ENCODE results near the gene CLK1. TPM values are rescaled to one million over a fixed set of nuclear protein-coding genes. Genes with fewer than 3 reads are reported as not detected.

CLK1 gene
- total and polyA plus RNA-seq, 7 donors = 30.6 to 91.8 (median 49.4) TPM

DNA sequence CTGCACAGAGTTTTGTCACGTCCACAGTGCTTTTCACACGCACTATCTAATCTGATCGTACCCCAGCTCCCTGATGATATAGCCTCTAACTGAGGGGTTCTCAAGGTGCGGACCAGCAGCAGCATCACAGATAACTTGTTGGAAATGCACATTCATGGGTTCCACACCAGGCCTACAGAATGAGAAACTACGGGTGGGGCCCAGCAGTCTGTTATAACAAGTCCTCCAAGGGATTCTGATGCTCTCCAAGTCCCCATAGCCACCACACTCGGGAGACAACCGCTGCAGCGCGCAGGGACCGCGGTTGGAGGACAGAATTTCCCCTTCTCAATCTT, 53.5 kb downstream of the CLK1 start:
- intact Hi-C loops (cut with DNase I) = loop anchor here (2.0 to 5.0 kb wide), 4 partner anchors 44 to 98 kb away; partner anchors contain the start of gene CLK1 (in 2 of the 2)
- no peaks in the 10 kb centered on the region for H3K9me3 ChIP-seq
- WGBS, 3 donors = 6 to 7% (median 7%) methylated on average over 11 of the region's 11 CpGs
- H3K36me3 ChIP-seq (ENCODE audit: insufficient read depth in 1 of 2, low read depth in 1 of 2) = peaks cover 3 to 30% of the 10 kb centered on the region in 2 donors
- TF ChIP-seq, protein P1, sequence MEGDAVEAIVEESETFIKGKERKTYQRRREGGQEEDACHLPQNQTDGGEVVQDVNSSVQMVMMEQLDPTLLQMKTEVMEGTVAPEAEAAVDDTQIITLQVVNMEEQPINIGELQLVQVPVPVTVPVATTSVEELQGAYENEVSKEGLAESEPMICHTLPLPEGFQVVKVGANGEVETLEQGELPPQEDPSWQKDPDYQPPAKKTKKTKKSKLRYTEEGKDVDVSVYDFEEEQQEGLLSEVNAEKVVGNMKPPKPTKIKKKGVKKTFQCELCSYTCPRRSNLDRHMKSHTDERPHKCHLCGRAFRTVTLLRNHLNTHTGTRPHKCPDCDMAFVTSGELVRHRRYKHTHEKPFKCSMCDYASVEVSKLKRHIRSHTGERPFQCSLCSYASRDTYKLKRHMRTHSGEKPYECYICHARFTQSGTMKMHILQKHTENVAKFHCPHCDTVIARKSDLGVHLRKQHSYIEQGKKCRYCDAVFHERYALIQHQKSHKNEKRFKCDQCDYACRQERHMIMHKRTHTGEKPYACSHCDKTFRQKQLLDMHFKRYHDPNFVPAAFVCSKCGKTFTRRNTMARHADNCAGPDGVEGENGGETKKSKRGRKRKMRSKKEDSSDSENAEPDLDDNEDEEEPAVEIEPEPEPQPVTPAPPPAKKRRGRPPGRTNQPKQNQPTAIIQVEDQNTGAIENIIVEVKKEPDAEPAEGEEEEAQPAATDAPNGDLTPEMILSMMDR (IDR thresholded peaks at IDR 0.05) = no peak
- no peak for ATAC-seq
- no peak for DNase-seq
- peak overlapping the region; percentile 91 for H3K4me3 ChIP-seq
- peak overlapping the region; percentile 98 for H3K27ac ChIP-seq
- H3K4me1 ChIP-seq = peaks cover 38% of the 10 kb centered on the region
- no peaks in the 10 kb centered on the region for H3K27me3 ChIP-seq (ENCODE audit: insufficient read depth in 3 of 3, low read length in 2 of 3)

DNA sequence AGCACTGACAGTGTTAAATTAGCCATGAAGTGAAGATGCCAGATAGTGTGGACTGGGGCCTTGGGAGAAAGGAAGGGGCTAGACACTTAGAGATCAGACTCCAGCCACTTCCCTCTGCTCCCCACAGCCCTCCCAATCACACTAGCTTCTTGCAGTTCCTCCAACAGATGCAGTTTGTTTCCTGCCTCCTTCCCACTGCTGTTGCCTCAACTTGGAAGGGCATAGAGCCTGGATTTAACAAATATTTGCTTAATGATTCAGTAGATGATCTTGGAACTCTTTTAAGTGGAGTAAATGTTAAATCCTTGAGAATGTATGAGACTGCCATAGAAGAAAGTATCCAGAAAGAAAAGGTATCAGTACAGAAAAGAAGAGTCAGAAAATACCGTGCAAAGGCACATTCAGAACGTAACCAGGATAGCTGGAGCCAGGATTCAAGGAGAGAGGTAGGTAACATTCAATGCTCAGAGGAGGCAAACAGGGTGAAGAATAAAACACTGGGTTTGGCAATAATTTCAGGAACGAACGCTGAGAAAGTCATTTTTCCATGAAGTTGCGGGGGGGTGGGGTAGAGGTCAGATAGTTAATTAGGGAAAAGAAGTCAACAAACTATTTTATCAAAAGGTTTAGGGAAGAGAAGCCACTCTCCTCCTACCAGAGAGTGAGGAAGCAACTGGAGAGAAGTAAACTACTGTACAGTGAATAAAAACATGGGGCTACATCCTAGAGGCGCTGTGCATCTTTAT, 54.0 kb downstream of the CLK1 start:
- TF ChIP-seq, protein P1 (IDR thresholded peaks at IDR 0.05) = no peak
- peak overlapping the region; percentile 98 for H3K27ac ChIP-seq

DNA sequence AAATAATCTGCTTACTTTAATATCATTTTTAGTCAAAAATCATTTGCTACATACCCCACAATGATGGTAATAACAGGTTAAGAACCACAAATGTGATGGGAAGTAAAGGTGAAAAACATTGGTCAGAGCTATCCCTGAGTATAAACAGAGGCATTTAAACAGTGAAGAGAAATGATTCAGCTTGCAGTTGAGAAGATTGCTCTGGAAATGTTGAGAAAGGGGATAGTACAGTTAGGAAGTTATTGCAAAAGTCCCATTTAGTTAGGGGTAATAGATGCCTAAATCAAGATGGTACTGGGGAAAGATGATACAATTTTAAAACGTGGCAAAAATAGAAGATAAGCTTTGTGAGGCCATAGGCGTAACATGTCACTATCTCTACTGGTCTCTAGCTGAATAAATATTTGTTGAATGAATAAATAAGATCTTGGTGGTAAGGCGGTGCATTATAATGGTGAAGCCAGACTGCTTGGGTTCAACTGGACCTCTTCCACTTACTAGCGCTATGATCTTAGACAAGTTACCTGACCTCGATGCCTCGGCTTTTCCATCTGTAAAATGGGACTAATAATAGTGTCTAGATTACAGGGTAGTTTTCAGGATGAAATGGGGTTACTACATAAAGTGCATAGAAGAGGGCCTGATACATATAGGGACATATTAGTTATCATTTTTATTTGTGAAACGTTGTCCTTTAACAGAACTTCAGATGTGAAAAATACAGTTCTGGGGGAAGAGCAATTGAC, 54.8 kb downstream of the CLK1 start:
- peak overlapping the region; percentile 24 for H3K27ac ChIP-seq
- intact Hi-C loops (cut with DNase I) = loop anchor here (2.0 to 5.0 kb wide), 4 partner anchors 43 to 97 kb away; partner anchors contain the start of gene CLK1 (in 2 of the 2)

More for the DNA sequence above, 54.0 kb downstream of the CLK1 start:
- intact Hi-C loops (cut with DNase I) = loop anchor here (2.0 to 5.0 kb wide), 4 partner anchors 44 to 98 kb away; partner anchors contain the start of gene CLK1 (in 2 of the 2)
- H3K4me3 ChIP-seq = peak overlapping the region; percentile 91
- no peaks in the 10 kb centered on the region for H3K27me3 ChIP-seq (ENCODE audit: insufficient read depth in 3 of 3, low read length in 2 of 3)
- H3K9me3 ChIP-seq = no peaks in the 10 kb centered on the region
- DNase-seq (no peak), ATAC-seq (no peak)
- H3K36me3 ChIP-seq (ENCODE audit: insufficient read depth in 1 of 2, low read depth in 1 of 2) = peaks cover 3 to 24% of the 10 kb centered on the region in 2 donors
- H3K4me1 ChIP-seq = peaks cover 38% of the 10 kb centered on the region
- WGBS, 3 donors = 42 to 54% (median 47%) methylated on average over 6 of the region's 6 CpGs

More for the DNA sequence above, 54.8 kb downstream of the CLK1 start:
- Histone ChIP-seq H3K4me1 (peaks cover 32% of the 10 kb centered on the region), H3K36me3 (ENCODE audit: insufficient read depth in 1 of 2, low read depth in 1 of 2) (peaks cover 3 to 17% of the 10 kb centered on the region in 2 donors), H3K9me3 (no peaks in the 10 kb centered on the region), H3K4me3 (no peak overlapping the region), H3K27me3 (ENCODE audit: insufficient read depth in 3 of 3, low read length in 2 of 3) (no peaks in the 10 kb centered on the region)
- TF ChIP-seq, protein P1 (IDR thresholded peaks at IDR 0.05) = no peak
- DNase-seq = no peak
- WGBS, 3 donors = 83 to 92% (median 85%) methylated on average over 7 of the region's 7 CpGs
- no peak for ATAC-seq

Other genes starting within 250 kb of the CLK1 start
- 100 to 1,000 TPM in 3 of 4 donors, 10 to 100 TPM in 1; 55.6 to 122 (median 114) TPM for gene BZW1, start 52.7 kb downstream of the CLK1 start, total RNA-seq
- gene BZW1, start 52.7 kb downstream of the CLK1 start, polyA plus RNA-seq = 100 to 1,000 TPM in 2 of 3 donors, 10 to 100 TPM in 1; 52.5 to 223 (median 163) TPM
- 10 to 100 TPM; 13.8 to 18.5 (median 16.8) TPM for gene PPIL3, start 24.4 kb upstream of the CLK1 start, total RNA-seq
- gene PPIL3, start 24.4 kb upstream of the CLK1 start, polyA plus RNA-seq = 10 to 100 TPM; 10.7 to 31.2 (median 18.1) TPM
- 10 to 100 TPM; 11.6 to 21.7 (median 16.0) TPM for gene NIF3L1, start 24.7 kb upstream of the CLK1 start, total RNA-seq
- 10 to 100 TPM; 21.2 to 50.0 (median 37.8) TPM for gene NIF3L1, start 24.7 kb upstream of the CLK1 start, polyA plus RNA-seq
- 10 to 100 TPM in 3 of 4 donors, 1 to 10 TPM in 1; 7.1 to 17.7 (median 12.4) TPM for gene ORC2, start 99.0 kb upstream of the CLK1 start, total RNA-seq
- 1 to 10 TPM; 3.3 to 5.7 (median 5.2) TPM for gene ORC2, start 99.0 kb upstream of the CLK1 start, polyA plus RNA-seq
- 1 to 10 TPM; 7.6 to 8.6 (median 8.1) TPM for gene HYCC2, start 207.0 kb upstream of the CLK1 start, total RNA-seq
- 1 to 10 TPM; 1.7 to 5.2 (median 2.1) TPM for gene HYCC2, start 207.0 kb upstream of the CLK1 start, polyA plus RNA-seq
- 100 to 1,000 TPM; 188 to 271 (median 261) TPM for gene NDUFB3, start 207.3 kb upstream of the CLK1 start, total RNA-seq
- 100 to 1,000 TPM; 200 to 255 (median 202) TPM for gene NDUFB3, start 207.3 kb upstream of the CLK1 start, polyA plus RNA-seq